ENCODE data around the gene FAM32A.

GRCh38 chr19:16167055-16167454 is 18.2 kb upstream of the FAM32A start:
- TF ChIP-seq CTCF (IDR thresholded peaks at IDR 0.05) (no peak), POLR2A (IDR thresholded peaks at IDR 0.05) (no peak), POLR2AphosphoS5 (IDR thresholded peaks at IDR 0.05) (no peak), EP300 (IDR thresholded peaks at IDR 0.05) (no peak)

Data from upper lobe of left lung (tissue), 4 donors.